ENCODE data around the gene FYB1.

GRCh38 chr5:39172593-39172992 is 46.8 kb downstream of the FYB1 start:
- TF ChIP-seq CTCF (conservative IDR thresholded peaks at IDR 0.05; ENCODE audit: low read depth, low read length) (no peak), EZH2 (IDR thresholded peaks at IDR 0.05; ENCODE audit: borderline replicate concordance, low read depth, low read length, poor library complexity, severe bottlenecking) (no peak)

Data from A673 (cell line).